Panc1 (cell line): ENCODE results near the gene STAM2. TPM values are rescaled to one million over a fixed set of nuclear protein-coding genes. Genes with fewer than 3 reads are reported as not detected.

Experiments used
- ATAC-seq: fragments of 200-7000 bp; cut with Tn5 transposase; 2 replicates; pipeline ENCODE4 v1.9.1; 2020; ENCODE audit warnings: mild to moderate bottlenecking, moderate library complexity
- BruUV-seq: library from RNA; stranded (reverse); fragments of 400-500 nt; replicated peaks from 2 replicates; lab custom pipeline; 2021; lab: Mats Ljungman, UMichigan
- CTCF ChIA-PET: fragments of 300-600 bp; sonication (Branson Sonifier 250); formaldehyde crosslinking; loops from one replicate; lab custom pipeline; 2022; ENCODE audit warnings: antibody characterized with exemption; lab: Charles Lee
- POLR2A ChIA-PET: fragments of 300-600 bp; sonication (Branson Sonifier 250); formaldehyde crosslinking; loops from one replicate; lab custom pipeline; 2022; ENCODE audit warnings: antibody characterized with exemption; lab: Charles Lee
- DNase-seq: peaks from one replicate; pipeline ENCODE4 v3.0.0-alpha.2; 2010; ENCODE audit warnings: low read depth, low spot score
- H3K27ac ChIP-seq: 2 replicates; pipeline ENCODE4 v1.5.1; 2011; ENCODE audit warnings: mild to moderate bottlenecking, low read length, inconsistent platforms
- H3K27me3 ChIP-seq: fragments of 200-500 bp; sonication (Bioruptor generic); 2 replicates; pipeline ENCODE4 v1.6.0; 2014; ENCODE audit warnings: low read length, inconsistent platforms; ENCODE audit not compliant: control insufficient read depth, insufficient read depth
- H3K36me3 ChIP-seq: fragments of 200-500 bp; sonication (Bioruptor generic); 2 replicates; pipeline ENCODE4 v1.5.1; 2014; ENCODE audit warnings: inconsistent platforms, mild to moderate bottlenecking, low read length, moderate library complexity; ENCODE audit not compliant: control insufficient read depth, insufficient read depth
- H3K4me1 ChIP-seq: 2 replicates; pipeline ENCODE4 v1.5.1; 2011; ENCODE audit warnings: inconsistent platforms, mild to moderate bottlenecking, low read length, moderate library complexity; ENCODE audit not compliant: control insufficient read depth, insufficient read depth
- H3K4me3 ChIP-seq, 2 experiments: 2 replicates each; pipeline ENCODE4 v1.5.1; 2011 to 2012; ENCODE audit warnings: low read depth in 2 of 2, low read length in 2 of 2, mild to moderate bottlenecking in 2 of 2, inconsistent platforms in 1 of 2, moderate library complexity in 1 of 2
- H3K9me3 ChIP-seq: fragments of 200-500 bp; sonication (Bioruptor generic); 2 replicates; pipeline ENCODE4 v1.5.1; 2014; ENCODE audit warnings: low read depth, mild to moderate bottlenecking, inconsistent platforms, low read length, moderate library complexity; ENCODE audit not compliant: control insufficient read depth, insufficient read depth
- CTCF ChIP-seq: fragments of 450-650 bp; IDR thresholded peaks from 2 replicates; pipeline ENCODE4 v1.5.1; 2017; ENCODE audit warnings: mild to moderate bottlenecking
- POLR2AphosphoS5 ChIP-seq: IDR thresholded peaks from 2 replicates; pipeline ENCODE4 v1.6.1; 2012; ENCODE audit warnings: mild to moderate bottlenecking, low read depth, low read length, moderate library complexity
- SIN3A ChIP-seq: IDR thresholded peaks from 2 replicates; pipeline ENCODE4 v1.6.1; 2012; ENCODE audit warnings: low read depth, mild to moderate bottlenecking, low read length, moderate library complexity, borderline replicate concordance; ENCODE audit not compliant: insufficient read depth
- TCF7L2 ChIP-seq: IDR thresholded peaks from 2 replicates; pipeline ENCODE4 v1.6.1; 2011; ENCODE audit warnings: mild to moderate bottlenecking, low read depth, low read length, inconsistent platforms
- in situ Hi-C: cut with HindIII; loops from 2 replicates; pipeline ENCODE4 v1.10.0; 2016; ENCODE audit warnings: low sequenced_read_pairs, low pct_unique_long_range_greater_than_20kb
- intact Hi-C: fragments of 100-400 bp; cut with micrococcal nuclease; formaldehyde crosslinking; loops from one replicate; pipeline ENCODE4 v1.10.0; 2022; ENCODE audit not compliant: unreplicated experiment
- total RNA-seq: library from RNA; stranded (reverse); gene quantifications from one replicate; pipeline ENCODE4 v1.2.1, GENCODE V29; 2021; ENCODE audit not compliant: unreplicated experiment
- TF ChIP-seq, protein P1 (sequence below), 2 experiments: IDR thresholded peaks; 2 replicates each; pipeline ENCODE4 v1.6.1; 2011 to 2012; ENCODE audit warnings: low read depth in 2 of 2, control low read depth in 1 of 2, low read length in 1 of 2, mild to moderate bottlenecking in 1 of 2, moderate library complexity in 1 of 2; ENCODE audit not compliant: insufficient read depth in 1 of 2

STAM2 gene
- total RNA-seq, 1 experiment from 2014 or later: 29.1 TPM

- in situ Hi-C loops: no loop called here
- H3K9me3 ChIP-seq: no peaks in the 10 kb centered on the region
- ATAC-seq (no peak), DNase-seq (no peak)
- BruUV-seq: no TSS peak
- H3K4me3 ChIP-seq: no peak overlapping the region
- peaks cover under 1% of the 10 kb centered on the region for H3K27me3 ChIP-seq
- no peaks in the 10 kb centered on the region for H3K4me1 ChIP-seq
- H3K36me3 ChIP-seq: no peaks in the 10 kb centered on the region
- CTCF ChIA-PET: no interaction called here
- POLR2A ChIA-PET: no interaction called here
- intact Hi-C loops: no loop called here
- H3K27ac ChIP-seq: no peak overlapping the region
- TF ChIP-seq CTCF: no peak
- TF ChIP-seq SIN3A: no peak
- no peak for TF ChIP-seq TCF7L2
- TF ChIP-seq POLR2AphosphoS5: no peak
- TF ChIP-seq, protein P1, sequence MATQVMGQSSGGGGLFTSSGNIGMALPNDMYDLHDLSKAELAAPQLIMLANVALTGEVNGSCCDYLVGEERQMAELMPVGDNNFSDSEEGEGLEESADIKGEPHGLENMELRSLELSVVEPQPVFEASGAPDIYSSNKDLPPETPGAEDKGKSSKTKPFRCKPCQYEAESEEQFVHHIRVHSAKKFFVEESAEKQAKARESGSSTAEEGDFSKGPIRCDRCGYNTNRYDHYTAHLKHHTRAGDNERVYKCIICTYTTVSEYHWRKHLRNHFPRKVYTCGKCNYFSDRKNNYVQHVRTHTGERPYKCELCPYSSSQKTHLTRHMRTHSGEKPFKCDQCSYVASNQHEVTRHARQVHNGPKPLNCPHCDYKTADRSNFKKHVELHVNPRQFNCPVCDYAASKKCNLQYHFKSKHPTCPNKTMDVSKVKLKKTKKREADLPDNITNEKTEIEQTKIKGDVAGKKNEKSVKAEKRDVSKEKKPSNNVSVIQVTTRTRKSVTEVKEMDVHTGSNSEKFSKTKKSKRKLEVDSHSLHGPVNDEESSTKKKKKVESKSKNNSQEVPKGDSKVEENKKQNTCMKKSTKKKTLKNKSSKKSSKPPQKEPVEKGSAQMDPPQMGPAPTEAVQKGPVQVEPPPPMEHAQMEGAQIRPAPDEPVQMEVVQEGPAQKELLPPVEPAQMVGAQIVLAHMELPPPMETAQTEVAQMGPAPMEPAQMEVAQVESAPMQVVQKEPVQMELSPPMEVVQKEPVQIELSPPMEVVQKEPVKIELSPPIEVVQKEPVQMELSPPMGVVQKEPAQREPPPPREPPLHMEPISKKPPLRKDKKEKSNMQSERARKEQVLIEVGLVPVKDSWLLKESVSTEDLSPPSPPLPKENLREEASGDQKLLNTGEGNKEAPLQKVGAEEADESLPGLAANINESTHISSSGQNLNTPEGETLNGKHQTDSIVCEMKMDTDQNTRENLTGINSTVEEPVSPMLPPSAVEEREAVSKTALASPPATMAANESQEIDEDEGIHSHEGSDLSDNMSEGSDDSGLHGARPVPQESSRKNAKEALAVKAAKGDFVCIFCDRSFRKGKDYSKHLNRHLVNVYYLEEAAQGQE (IDR thresholded peaks at IDR 0.05; ENCODE audit: insufficient read depth in 1 of 2, low read depth in 2 of 2, low read length in 1 of 2): no peak
These were observed 107.3 kb downstream of the STAM2 start for GRCh38 chr2:152068226-152068625.

DNA sequence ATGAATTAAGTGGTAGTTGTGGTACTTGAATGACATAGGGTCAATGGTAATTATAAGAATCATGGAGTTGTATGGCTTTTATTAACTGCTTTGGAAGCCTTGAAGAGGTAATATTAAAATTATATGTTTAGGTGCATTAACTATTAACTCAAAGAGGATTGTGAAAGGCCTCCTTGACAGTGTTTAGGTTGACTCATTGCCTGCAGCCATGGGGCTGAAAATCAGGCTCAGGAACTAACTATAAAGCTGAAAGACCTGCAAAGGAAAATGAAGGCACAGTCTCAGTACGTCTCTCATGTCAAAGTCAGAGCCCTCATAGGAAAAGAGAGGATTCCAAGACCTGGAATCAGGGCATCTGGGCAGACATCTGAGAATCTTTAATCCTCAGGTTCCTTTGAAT lies 107.7 kb downstream of the STAM2 start:
- H3K27me3 ChIP-seq: peaks cover 5% of the 10 kb centered on the region
- ChIA-PET POLR2A (interaction anchor here (0.6 kb wide), 1 partner anchor 12 kb away, joined by 4 read pairs; no protein-coding TSS in a partner anchor), CTCF (no interaction called here)
- no peak for TF ChIP-seq SIN3A
- no peak for TF ChIP-seq CTCF
- TF ChIP-seq TCF7L2: no peak
- no peak for TF ChIP-seq POLR2AphosphoS5
- TF ChIP-seq, protein P1 (IDR thresholded peaks at IDR 0.05; ENCODE audit: insufficient read depth in 1 of 2, low read depth in 2 of 2, low read length in 1 of 2): no peak
- no peaks in the 10 kb centered on the region for H3K4me1 ChIP-seq
- ATAC-seq: no peak
- intact Hi-C loops (no loop called here), in situ Hi-C loops (no loop called here)
- no peak overlapping the region for H3K27ac ChIP-seq
- no peaks in the 10 kb centered on the region for H3K9me3 ChIP-seq
- no peak overlapping the region for H3K4me3 ChIP-seq
- no TSS peak for BruUV-seq
- DNase-seq: no peak
- H3K36me3 ChIP-seq: no peaks in the 10 kb centered on the region

Other genes starting within 250 kb of the STAM2 start
- gene CACNB4, start 76.7 kb downstream of the STAM2 start, total RNA-seq: 1.7 TPM
- 33.6 TPM for gene FMNL2, start 159.4 kb upstream of the STAM2 start, total RNA-seq